GM06990 (cell line): ENCODE data around the gene ABCC11.
"Not testable (repeated sequence)": the region's sequence is repeated elsewhere in the genome, so short reads cannot be mapped to it uniquely, and the experiment has no call there.

Experiments used
- DNase-seq: peaks from one replicate; pipeline ENCODE4 v3.0.0-alpha.2; 2011; ENCODE audit not compliant: insufficient read length; ENCODE audit errors: extremely low read depth
- H3K27me3 ChIP-seq: replicated peaks from 2 replicates; pipeline ENCODE4 v1.6.0; 2011; ENCODE audit warnings: low read length; ENCODE audit not compliant: control insufficient read depth, insufficient read depth
- H3K36me3 ChIP-seq: 2 replicates; pipeline ENCODE4 v1.5.1; 2011; ENCODE audit warnings: low read length; ENCODE audit not compliant: control insufficient read depth, insufficient read depth
- H3K4me3 ChIP-seq: replicated peaks from 2 replicates; pipeline ENCODE4 v1.5.1; 2011; ENCODE audit warnings: low read depth, mild to moderate bottlenecking, control low read depth, low read length
- TF ChIP-seq, protein P1 (sequence below): IDR thresholded peaks from 2 replicates; pipeline ENCODE4 v1.5.1; 2011; ENCODE audit warnings: low read length, control low read depth, mild to moderate bottlenecking, inconsistent platforms; ENCODE audit not compliant: insufficient read depth, poor library complexity, severe bottlenecking

ABCC11 gene

DNA sequence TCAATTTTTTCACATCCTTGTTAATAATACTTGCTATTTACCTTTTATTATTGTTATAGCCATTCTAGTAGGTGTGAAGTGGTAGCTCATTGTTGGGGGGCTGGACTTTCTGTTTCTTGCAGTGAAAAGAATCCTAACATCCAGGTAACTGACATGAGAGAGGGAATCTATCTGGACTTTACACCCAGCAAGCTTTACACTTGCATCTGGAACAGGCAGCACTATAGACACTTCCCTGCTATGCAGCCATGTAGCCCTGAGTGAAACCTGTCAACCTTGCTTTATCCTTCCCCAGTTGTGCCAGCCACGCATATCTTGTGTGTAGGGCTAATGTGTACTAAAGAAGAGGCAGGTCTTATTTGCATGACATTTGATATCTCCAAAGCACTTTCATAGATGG lies 74.7 kb downstream of the ABCC11 start:
- Histone ChIP-seq H3K4me3 (no peak overlapping the region), H3K27me3 (no peaks in the 10 kb centered on the region), H3K36me3 (no peaks in the 10 kb centered on the region)
- TF ChIP-seq, protein P1, sequence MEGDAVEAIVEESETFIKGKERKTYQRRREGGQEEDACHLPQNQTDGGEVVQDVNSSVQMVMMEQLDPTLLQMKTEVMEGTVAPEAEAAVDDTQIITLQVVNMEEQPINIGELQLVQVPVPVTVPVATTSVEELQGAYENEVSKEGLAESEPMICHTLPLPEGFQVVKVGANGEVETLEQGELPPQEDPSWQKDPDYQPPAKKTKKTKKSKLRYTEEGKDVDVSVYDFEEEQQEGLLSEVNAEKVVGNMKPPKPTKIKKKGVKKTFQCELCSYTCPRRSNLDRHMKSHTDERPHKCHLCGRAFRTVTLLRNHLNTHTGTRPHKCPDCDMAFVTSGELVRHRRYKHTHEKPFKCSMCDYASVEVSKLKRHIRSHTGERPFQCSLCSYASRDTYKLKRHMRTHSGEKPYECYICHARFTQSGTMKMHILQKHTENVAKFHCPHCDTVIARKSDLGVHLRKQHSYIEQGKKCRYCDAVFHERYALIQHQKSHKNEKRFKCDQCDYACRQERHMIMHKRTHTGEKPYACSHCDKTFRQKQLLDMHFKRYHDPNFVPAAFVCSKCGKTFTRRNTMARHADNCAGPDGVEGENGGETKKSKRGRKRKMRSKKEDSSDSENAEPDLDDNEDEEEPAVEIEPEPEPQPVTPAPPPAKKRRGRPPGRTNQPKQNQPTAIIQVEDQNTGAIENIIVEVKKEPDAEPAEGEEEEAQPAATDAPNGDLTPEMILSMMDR: no peak
- no peak for DNase-seq

GRCh38 chr16:48169896-48170295 lies 77.4 kb downstream of the ABCC11 start:
- TF ChIP-seq, protein P1: no peak
- no peaks in the 10 kb centered on the region for H3K27me3 ChIP-seq
- H3K4me3 ChIP-seq: no peak overlapping the region
- no peak for DNase-seq
- no peaks in the 10 kb centered on the region for H3K36me3 ChIP-seq

DNA sequence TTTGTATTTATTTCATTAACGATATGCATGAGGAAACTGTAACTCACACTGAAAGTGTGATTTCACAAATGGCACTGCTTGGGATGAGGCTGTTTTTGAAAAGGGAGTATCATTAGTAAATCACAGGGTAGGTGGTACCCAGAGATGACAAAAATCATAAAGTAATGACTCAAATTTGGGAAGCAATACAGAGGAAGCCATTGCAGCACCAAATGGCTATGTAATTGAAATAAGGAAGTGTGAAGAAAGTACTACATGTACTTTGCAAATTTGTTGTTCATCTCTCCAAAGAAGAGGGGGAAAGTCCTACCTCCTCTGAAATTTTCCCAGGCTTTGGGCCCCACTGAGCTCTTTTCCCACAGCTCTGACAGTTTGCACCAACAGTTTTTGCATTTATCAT lies 79.3 kb downstream of the ABCC11 start:
- TF ChIP-seq, protein P1: no peak
- no peak for DNase-seq
- H3K36me3 ChIP-seq: no peaks in the 10 kb centered on the region
- H3K4me3 ChIP-seq: no peak overlapping the region
- H3K27me3 ChIP-seq: no peaks in the 10 kb centered on the region

GRCh38 chr16:48166617-48167016 lies 80.7 kb downstream of the ABCC11 start:
- not testable (repeated sequence) for H3K27me3 ChIP-seq, H3K4me3 ChIP-seq, H3K36me3 ChIP-seq, DNase-seq

DNA sequence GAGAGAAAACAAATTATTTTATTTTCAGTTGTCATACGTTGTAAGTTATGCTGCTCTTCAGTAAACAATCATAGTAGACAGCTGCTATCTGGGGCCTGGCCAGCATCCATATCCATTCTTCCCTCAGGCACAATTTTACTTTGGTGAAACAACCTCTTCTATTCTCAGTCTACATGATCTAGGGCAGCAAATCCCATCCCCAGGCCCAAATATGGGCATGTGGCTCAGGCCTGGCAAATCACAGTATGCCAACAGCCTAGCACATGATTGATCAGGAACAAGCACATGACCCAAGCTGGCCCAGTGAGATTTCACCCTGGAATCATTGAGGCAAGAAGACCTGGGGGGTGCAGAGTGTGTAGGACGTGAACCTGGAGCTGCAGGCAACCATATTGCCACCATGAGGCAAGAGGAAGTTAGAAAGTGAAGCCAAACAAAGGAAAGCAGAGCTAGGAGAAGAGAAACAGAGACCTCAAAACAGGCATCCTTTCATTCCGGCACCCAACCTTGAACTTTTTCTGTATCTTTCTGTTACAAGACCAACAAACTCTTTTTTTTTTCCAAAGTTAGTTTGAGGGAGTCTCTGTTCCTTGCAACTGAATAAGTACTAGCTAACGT lies 81.3 kb downstream of the ABCC11 start:
- DNase-seq: no peak
- H3K4me3 ChIP-seq: no peak overlapping the region
- TF ChIP-seq, protein P1: no peak

DNA sequence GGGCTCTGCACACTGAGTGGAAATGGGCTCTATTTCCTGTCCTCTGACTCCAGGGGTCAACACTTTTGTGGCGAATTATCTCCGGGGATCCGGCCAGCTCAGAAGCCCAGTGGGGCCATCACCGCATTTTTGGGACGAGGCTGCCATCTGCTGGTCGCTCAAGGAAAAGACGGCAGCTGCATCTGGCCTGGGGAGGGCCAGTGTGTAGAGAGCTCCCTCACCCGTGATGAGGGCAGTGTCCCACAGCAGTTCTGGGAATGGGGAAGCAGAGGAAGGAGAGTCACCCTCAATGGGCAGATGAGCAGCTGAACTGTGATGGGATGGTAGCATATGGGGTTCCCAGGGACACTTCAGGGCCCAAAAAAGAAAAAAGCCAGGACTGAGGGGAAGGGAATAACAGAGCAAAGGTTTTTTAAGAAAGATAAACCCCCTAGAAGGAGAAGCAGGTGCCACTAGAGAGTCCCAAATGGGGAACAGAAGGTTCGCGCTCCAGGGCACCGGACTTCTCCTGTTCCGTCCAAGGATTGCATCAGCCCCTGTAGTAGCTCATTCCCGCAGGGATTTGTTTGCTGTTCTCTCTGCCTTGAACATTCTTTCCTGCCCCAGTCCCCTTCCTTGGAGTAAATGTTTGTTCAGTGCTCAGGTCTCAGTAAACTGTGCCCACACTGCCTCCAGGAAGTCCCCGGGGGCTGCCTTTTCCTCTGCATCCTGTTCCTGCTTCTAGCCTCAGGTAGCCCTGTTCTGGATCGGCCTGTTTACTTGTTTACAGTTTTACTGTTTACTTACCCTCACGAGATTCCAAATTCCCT lies 82.2 kb downstream of the ABCC11 start:
- no peak overlapping the region for H3K4me3 ChIP-seq
- peak; percentile 38 for DNase-seq
- no peaks in the 10 kb centered on the region for H3K27me3 ChIP-seq
- TF ChIP-seq, protein P1: peak; percentile 87
- H3K36me3 ChIP-seq: no peaks in the 10 kb centered on the region

More for the DNA sequence above, 81.3 kb downstream of the ABCC11 start:
- Histone ChIP-seq H3K36me3 (no peaks in the 10 kb centered on the region), H3K27me3 (no peaks in the 10 kb centered on the region)
